Measurements from ENCODE around the gene PLA2G2D. TPM values are rescaled to one million over a fixed set of nuclear protein-coding genes. Genes with fewer than 3 reads are reported as not detected.

Gene PLA2G2D
- total and polyA plus RNA-seq, 5 donors from 2014 or later = not detected

- peaks cover 14% of the 10 kb centered on the region for H3K27me3 Mint-ChIP-seq
- Histone ChIP-seq H3K4me3 (ENCODE audit: low read depth, low read length) (no peak overlapping the region), H3K27ac (ENCODE audit: insufficient read depth, low read length, poor library complexity, severe bottlenecking) (no peak overlapping the region), H3K9me3 (ENCODE audit: control insufficient read depth in 2 of 2, low read length in 2 of 2) (no peaks in the 10 kb centered on the region), H3K27me3 (ENCODE audit: control insufficient read depth, insufficient read depth, low read length) (no peaks in the 10 kb centered on the region), H3K4me1 (ENCODE audit: control insufficient read depth, insufficient read depth, low read length, poor library complexity, severe bottlenecking) (no peaks in the 10 kb centered on the region), H3K36me3 (ENCODE audit: control insufficient read depth, insufficient read depth, low read length) (no peaks in the 10 kb centered on the region)
- peaks cover 0 to 1% (median 0%) of the 10 kb centered on the region in 7 donors for H3K9me3 Mint-ChIP-seq
- peaks cover 0 to 2% (median 0%) of the 10 kb centered on the region in 4 donors for H3K4me1 Mint-ChIP-seq
- no peak overlapping the region for H3K4me3 Mint-ChIP-seq
- DNase-seq (no peak), ATAC-seq (ENCODE audit: low read depth in 2 of 2) (no peak)
- H3K36me3 Mint-ChIP-seq = no peaks in the 10 kb centered on the region
- no peak overlapping the region for H3K27ac Mint-ChIP-seq
Measured at GRCh38 chr1:20123722-20124455, 4.6 kb upstream of the PLA2G2D start.

GRCh38 chr1:20120796-20121195, 1.5 kb upstream of the PLA2G2D start:
- Mint-ChIP-seq H3K27ac (no peak overlapping the region), H3K4me1 (peaks cover 0 to 2% (median 0%) of the 10 kb centered on the region in 4 donors), H3K27me3 (peaks cover 13% of the 10 kb centered on the region), H3K9me3 (no peaks in the 10 kb centered on the region), H3K36me3 (no peaks in the 10 kb centered on the region), H3K4me3 (no peak overlapping the region)
- DNase-seq = no peak
- ATAC-seq (ENCODE audit: low read depth in 2 of 2) = no peak
- Histone ChIP-seq H3K4me1 (ENCODE audit: control insufficient read depth, insufficient read depth, low read length, poor library complexity, severe bottlenecking) (no peaks in the 10 kb centered on the region), H3K27ac (ENCODE audit: insufficient read depth, low read length, poor library complexity, severe bottlenecking) (no peak overlapping the region), H3K4me3 (ENCODE audit: low read depth, low read length) (no peak overlapping the region), H3K36me3 (ENCODE audit: control insufficient read depth, insufficient read depth, low read length) (no peaks in the 10 kb centered on the region), H3K9me3 (ENCODE audit: control insufficient read depth in 2 of 2, low read length in 2 of 2) (no peaks in the 10 kb centered on the region), H3K27me3 (ENCODE audit: control insufficient read depth, insufficient read depth, low read length) (no peaks in the 10 kb centered on the region)

GRCh38 chr1:20117236-20117635, 2.1 kb downstream of the PLA2G2D start:
- Mint-ChIP-seq H3K4me3 (no peak overlapping the region), H3K4me1 (peaks cover 0 to 2% (median 0%) of the 10 kb centered on the region in 4 donors), H3K9me3 (peaks cover 0 to 2% (median 0%) of the 10 kb centered on the region in 7 donors), H3K27ac (no peak overlapping the region), H3K27me3 (peaks cover 20% of the 10 kb centered on the region), H3K36me3 (no peaks in the 10 kb centered on the region)
- no peak for DNase-seq
- H3K36me3 ChIP-seq (ENCODE audit: control insufficient read depth, insufficient read depth, low read length) = no peaks in the 10 kb centered on the region
- H3K9me3 ChIP-seq (ENCODE audit: control insufficient read depth in 2 of 2, low read length in 2 of 2) = no peaks in the 10 kb centered on the region
- no peak overlapping the region for H3K4me3 ChIP-seq (ENCODE audit: low read depth, low read length)
- H3K27ac ChIP-seq (ENCODE audit: insufficient read depth, low read length, poor library complexity, severe bottlenecking) = no peak overlapping the region
- H3K27me3 ChIP-seq (ENCODE audit: control insufficient read depth, insufficient read depth, low read length) = no peaks in the 10 kb centered on the region
- ATAC-seq (ENCODE audit: low read depth in 2 of 2) = no peak
- no peaks in the 10 kb centered on the region for H3K4me1 ChIP-seq (ENCODE audit: control insufficient read depth, insufficient read depth, low read length, poor library complexity, severe bottlenecking)

GRCh38 chr1:20115916-20116315, 3.4 kb downstream of the PLA2G2D start:
- no peaks in the 10 kb centered on the region for H3K4me1 ChIP-seq (ENCODE audit: control insufficient read depth, insufficient read depth, low read length, poor library complexity, severe bottlenecking)
- Mint-ChIP-seq H3K4me1 (peaks cover 0 to 2% (median 0%) of the 10 kb centered on the region in 4 donors), H3K9me3 (peaks cover 0 to 2% (median 0%) of the 10 kb centered on the region in 7 donors), H3K27ac (peak overlapping the region in 1 of 3 donors; percentile 90), H3K4me3 (no peak overlapping the region), H3K27me3 (peaks cover 19% of the 10 kb centered on the region), H3K36me3 (no peaks in the 10 kb centered on the region)
- no peaks in the 10 kb centered on the region for H3K9me3 ChIP-seq (ENCODE audit: control insufficient read depth in 2 of 2, low read length in 2 of 2)
- no peaks in the 10 kb centered on the region for H3K27me3 ChIP-seq (ENCODE audit: control insufficient read depth, insufficient read depth, low read length)
- H3K27ac ChIP-seq (ENCODE audit: insufficient read depth, low read length, poor library complexity, severe bottlenecking) = no peak overlapping the region
- DNase-seq (no peak), ATAC-seq (ENCODE audit: low read depth in 2 of 2) (no peak)
- H3K36me3 ChIP-seq (ENCODE audit: control insufficient read depth, insufficient read depth, low read length) = no peaks in the 10 kb centered on the region
- H3K4me3 ChIP-seq (ENCODE audit: low read depth, low read length) = no peak overlapping the region

- Histone ChIP-seq H3K4me3 (ENCODE audit: low read depth, low read length) (no peak overlapping the region), H3K36me3 (ENCODE audit: control insufficient read depth, insufficient read depth, low read length) (no peaks in the 10 kb centered on the region), H3K9me3 (ENCODE audit: control insufficient read depth in 2 of 2, low read length in 2 of 2) (no peaks in the 10 kb centered on the region), H3K27ac (ENCODE audit: insufficient read depth, low read length, poor library complexity, severe bottlenecking) (no peak overlapping the region), H3K27me3 (ENCODE audit: control insufficient read depth, insufficient read depth, low read length) (no peaks in the 10 kb centered on the region), H3K4me1 (ENCODE audit: control insufficient read depth, insufficient read depth, low read length, poor library complexity, severe bottlenecking) (no peaks in the 10 kb centered on the region)
- ATAC-seq (ENCODE audit: low read depth in 2 of 2) (no peak), DNase-seq (no peak)
- Mint-ChIP-seq H3K36me3 (no peaks in the 10 kb centered on the region), H3K4me3 (no peak overlapping the region), H3K27ac (no peak overlapping the region), H3K27me3 (peaks cover 20% of the 10 kb centered on the region), H3K4me1 (peaks cover 0 to 2% (median 0%) of the 10 kb centered on the region in 4 donors), H3K9me3 (peaks cover 0 to 2% (median 0%) of the 10 kb centered on the region in 7 donors)
Measured at GRCh38 chr1:20115479-20115878, 3.9 kb downstream of the PLA2G2D start.

- no peaks in the 10 kb centered on the region for H3K4me1 ChIP-seq (ENCODE audit: control insufficient read depth, insufficient read depth, low read length, poor library complexity, severe bottlenecking)
- no peak for DNase-seq
- no peaks in the 10 kb centered on the region for H3K4me1 Mint-ChIP-seq
- no peak overlapping the region for H3K4me3 ChIP-seq (ENCODE audit: low read depth, low read length)
- no peaks in the 10 kb centered on the region for H3K27me3 ChIP-seq (ENCODE audit: control insufficient read depth, insufficient read depth, low read length)
- no peaks in the 10 kb centered on the region for H3K36me3 Mint-ChIP-seq
- H3K27me3 Mint-ChIP-seq = peaks cover 20% of the 10 kb centered on the region
- no peak overlapping the region for H3K27ac Mint-ChIP-seq
- no peak for ATAC-seq (ENCODE audit: low read depth in 2 of 2)
- H3K4me3 Mint-ChIP-seq = no peak overlapping the region
- no peaks in the 10 kb centered on the region for H3K36me3 ChIP-seq (ENCODE audit: control insufficient read depth, insufficient read depth, low read length)
- H3K27ac ChIP-seq (ENCODE audit: insufficient read depth, low read length, poor library complexity, severe bottlenecking) = no peak overlapping the region
- H3K9me3 Mint-ChIP-seq = peaks cover 0 to 2% (median 0%) of the 10 kb centered on the region in 7 donors
- H3K9me3 ChIP-seq (ENCODE audit: control insufficient read depth in 2 of 2, low read length in 2 of 2) = no peaks in the 10 kb centered on the region
Measured at GRCh38 chr1:20114021-20114648, 5.2 kb downstream of the PLA2G2D start.

GRCh38 chr1:20112279-20113000, 6.9 kb downstream of the PLA2G2D start:
- no peaks in the 10 kb centered on the region for H3K36me3 Mint-ChIP-seq
- H3K4me1 Mint-ChIP-seq = no peaks in the 10 kb centered on the region
- Histone ChIP-seq H3K27me3 (ENCODE audit: control insufficient read depth, insufficient read depth, low read length) (no peaks in the 10 kb centered on the region), H3K27ac (ENCODE audit: insufficient read depth, low read length, poor library complexity, severe bottlenecking) (no peak overlapping the region), H3K9me3 (ENCODE audit: control insufficient read depth in 2 of 2, low read length in 2 of 2) (no peaks in the 10 kb centered on the region), H3K4me3 (ENCODE audit: low read depth, low read length) (no peak overlapping the region), H3K36me3 (ENCODE audit: control insufficient read depth, insufficient read depth, low read length) (no peaks in the 10 kb centered on the region), H3K4me1 (ENCODE audit: control insufficient read depth, insufficient read depth, low read length, poor library complexity, severe bottlenecking) (no peaks in the 10 kb centered on the region)
- DNase-seq (no peak), ATAC-seq (ENCODE audit: low read depth in 2 of 2) (no peak)
- no peak overlapping the region for H3K4me3 Mint-ChIP-seq
- H3K27me3 Mint-ChIP-seq = peaks cover 20% of the 10 kb centered on the region
- no peak overlapping the region for H3K27ac Mint-ChIP-seq
- H3K9me3 Mint-ChIP-seq = peaks cover 0 to 2% (median 0%) of the 10 kb centered on the region in 7 donors

All from CD4-positive, CD25-positive, alpha-beta regulatory T cell (primary cell).